22Rv1 (cell line): ENCODE measurements around the gene SLC39A11.

Source experiments
- ZFX ChIP-seq: fragments of 450-650 bp; IDR thresholded peaks from 2 replicates; pipeline ENCODE4 v1.6.1; 2017; ENCODE audit warnings: antibody characterized with exemption, borderline replicate concordance
- TF ChIP-seq, protein P1 (sequence below): fragments of 450-650 bp; IDR thresholded peaks from 2 replicates; pipeline ENCODE4 v1.5.1; 2017; ENCODE audit warnings: mild to moderate bottlenecking

GRCh38 chr17:72794152-72794551, 298.3 kb downstream of the SLC39A11 start:
- TF ChIP-seq, protein P1, sequence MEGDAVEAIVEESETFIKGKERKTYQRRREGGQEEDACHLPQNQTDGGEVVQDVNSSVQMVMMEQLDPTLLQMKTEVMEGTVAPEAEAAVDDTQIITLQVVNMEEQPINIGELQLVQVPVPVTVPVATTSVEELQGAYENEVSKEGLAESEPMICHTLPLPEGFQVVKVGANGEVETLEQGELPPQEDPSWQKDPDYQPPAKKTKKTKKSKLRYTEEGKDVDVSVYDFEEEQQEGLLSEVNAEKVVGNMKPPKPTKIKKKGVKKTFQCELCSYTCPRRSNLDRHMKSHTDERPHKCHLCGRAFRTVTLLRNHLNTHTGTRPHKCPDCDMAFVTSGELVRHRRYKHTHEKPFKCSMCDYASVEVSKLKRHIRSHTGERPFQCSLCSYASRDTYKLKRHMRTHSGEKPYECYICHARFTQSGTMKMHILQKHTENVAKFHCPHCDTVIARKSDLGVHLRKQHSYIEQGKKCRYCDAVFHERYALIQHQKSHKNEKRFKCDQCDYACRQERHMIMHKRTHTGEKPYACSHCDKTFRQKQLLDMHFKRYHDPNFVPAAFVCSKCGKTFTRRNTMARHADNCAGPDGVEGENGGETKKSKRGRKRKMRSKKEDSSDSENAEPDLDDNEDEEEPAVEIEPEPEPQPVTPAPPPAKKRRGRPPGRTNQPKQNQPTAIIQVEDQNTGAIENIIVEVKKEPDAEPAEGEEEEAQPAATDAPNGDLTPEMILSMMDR = no peak
- TF ChIP-seq ZFX = no peak
